ENCODE results near the gene KRTAP10-12.

KRTAP10-12 gene

DNA sequence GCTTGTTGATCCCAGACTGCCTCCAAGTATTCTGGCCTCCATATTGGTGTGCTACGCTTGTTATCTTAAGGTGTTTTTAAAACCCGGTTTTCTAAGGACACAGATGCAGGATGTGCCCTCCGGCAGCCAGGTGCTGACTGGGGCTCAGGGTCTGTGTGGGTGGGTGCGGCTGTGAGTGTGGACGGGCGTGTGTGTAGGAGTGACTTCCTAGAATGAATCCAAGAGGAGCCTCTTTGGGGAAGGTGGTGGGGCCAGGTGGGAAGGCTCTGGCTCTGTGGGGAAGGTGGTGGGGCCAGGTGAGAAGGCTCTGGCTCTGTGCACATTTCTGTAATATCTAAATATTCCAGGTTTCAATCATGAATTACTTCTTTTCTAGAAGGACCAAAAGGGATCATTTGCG, 27.2 kb downstream of the KRTAP10-12 start:
- peaks cover 0 to 8% (median 6%) of the 10 kb centered on the region in 4 donors for H3K4me1 ChIP-seq
- H3K9me3 ChIP-seq = no peaks in the 10 kb centered on the region
- H3K36me3 ChIP-seq = no peaks in the 10 kb centered on the region
- no peak for DNase-seq
- H3K4me3 ChIP-seq = no peak overlapping the region
- H3K27ac ChIP-seq = no peak overlapping the region
- peaks cover 0 to 73% of the 10 kb centered on the region in 2 donors for H3K27me3 ChIP-seq
- intact Hi-C loops (cut with DNase I; ENCODE audit: low total_unique reads) = no loop called here
- TF ChIP-seq, protein P1, sequence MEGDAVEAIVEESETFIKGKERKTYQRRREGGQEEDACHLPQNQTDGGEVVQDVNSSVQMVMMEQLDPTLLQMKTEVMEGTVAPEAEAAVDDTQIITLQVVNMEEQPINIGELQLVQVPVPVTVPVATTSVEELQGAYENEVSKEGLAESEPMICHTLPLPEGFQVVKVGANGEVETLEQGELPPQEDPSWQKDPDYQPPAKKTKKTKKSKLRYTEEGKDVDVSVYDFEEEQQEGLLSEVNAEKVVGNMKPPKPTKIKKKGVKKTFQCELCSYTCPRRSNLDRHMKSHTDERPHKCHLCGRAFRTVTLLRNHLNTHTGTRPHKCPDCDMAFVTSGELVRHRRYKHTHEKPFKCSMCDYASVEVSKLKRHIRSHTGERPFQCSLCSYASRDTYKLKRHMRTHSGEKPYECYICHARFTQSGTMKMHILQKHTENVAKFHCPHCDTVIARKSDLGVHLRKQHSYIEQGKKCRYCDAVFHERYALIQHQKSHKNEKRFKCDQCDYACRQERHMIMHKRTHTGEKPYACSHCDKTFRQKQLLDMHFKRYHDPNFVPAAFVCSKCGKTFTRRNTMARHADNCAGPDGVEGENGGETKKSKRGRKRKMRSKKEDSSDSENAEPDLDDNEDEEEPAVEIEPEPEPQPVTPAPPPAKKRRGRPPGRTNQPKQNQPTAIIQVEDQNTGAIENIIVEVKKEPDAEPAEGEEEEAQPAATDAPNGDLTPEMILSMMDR (IDR thresholded peaks at IDR 0.05) = no peak

DNA sequence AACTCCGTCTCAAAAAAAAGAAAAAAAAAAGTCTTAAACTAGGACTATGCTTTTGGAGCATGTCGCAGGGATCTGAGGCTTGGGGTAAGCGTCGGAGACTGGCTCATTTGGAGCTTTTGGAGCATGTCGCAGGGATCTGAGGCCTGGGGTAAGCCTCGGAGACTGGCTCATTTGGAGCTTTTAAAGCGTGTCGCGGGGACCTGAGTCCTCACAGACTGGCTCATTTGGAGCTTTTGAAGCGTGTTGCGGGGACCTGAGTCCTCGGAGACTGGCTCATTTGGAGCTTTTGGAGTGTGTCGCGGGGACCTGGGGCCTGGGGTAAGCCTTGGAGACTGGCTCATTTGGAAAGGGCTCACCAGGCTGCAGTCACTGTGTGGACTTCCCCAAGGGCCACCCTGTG, 28.0 kb downstream of the KRTAP10-12 start:
- Histone ChIP-seq H3K9me3 (no peaks in the 10 kb centered on the region), H3K27me3 (peaks cover 0 to 79% of the 10 kb centered on the region in 2 donors), H3K27ac (no peak overlapping the region), H3K36me3 (no peaks in the 10 kb centered on the region), H3K4me3 (no peak overlapping the region), H3K4me1 (peaks cover 0 to 8% (median 6%) of the 10 kb centered on the region in 4 donors)
- intact Hi-C loops (cut with DNase I; ENCODE audit: low total_unique reads) = no loop called here
- no peak for DNase-seq
- TF ChIP-seq, protein P1 (IDR thresholded peaks at IDR 0.05) = no peak

DNA sequence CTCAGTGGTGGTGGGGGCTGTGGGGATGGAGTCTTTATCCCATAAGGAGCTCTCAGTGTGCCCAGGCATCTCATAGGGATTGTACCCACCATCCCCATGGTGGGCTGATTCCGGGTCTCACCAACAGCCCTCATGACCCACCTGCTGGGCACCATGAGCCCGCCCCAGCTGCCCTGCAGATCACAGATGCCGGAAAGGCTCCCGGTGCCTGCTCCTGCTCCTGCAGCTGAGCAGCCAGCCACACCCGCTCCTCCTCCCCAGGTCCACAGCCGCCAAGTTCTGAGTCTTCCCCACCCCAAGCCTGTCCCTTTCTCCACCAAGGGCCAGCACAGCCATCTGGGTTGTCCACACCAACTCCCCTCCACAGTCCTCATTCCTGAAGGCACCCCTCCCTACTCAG, 29.9 kb downstream of the KRTAP10-12 start:
- intact Hi-C loops (cut with DNase I; ENCODE audit: low total_unique reads) = no loop called here
- no peak for DNase-seq
- H3K27me3 ChIP-seq = peaks cover 0 to 71% of the 10 kb centered on the region in 2 donors
- H3K27ac ChIP-seq = no peak overlapping the region
- TF ChIP-seq, protein P1 (IDR thresholded peaks at IDR 0.05) = no peak
- no peaks in the 10 kb centered on the region for H3K36me3 ChIP-seq
- no peaks in the 10 kb centered on the region for H3K9me3 ChIP-seq
- H3K4me1 ChIP-seq = peaks cover 0 to 8% (median 6%) of the 10 kb centered on the region in 4 donors
- H3K4me3 ChIP-seq = no peak overlapping the region

DNA sequence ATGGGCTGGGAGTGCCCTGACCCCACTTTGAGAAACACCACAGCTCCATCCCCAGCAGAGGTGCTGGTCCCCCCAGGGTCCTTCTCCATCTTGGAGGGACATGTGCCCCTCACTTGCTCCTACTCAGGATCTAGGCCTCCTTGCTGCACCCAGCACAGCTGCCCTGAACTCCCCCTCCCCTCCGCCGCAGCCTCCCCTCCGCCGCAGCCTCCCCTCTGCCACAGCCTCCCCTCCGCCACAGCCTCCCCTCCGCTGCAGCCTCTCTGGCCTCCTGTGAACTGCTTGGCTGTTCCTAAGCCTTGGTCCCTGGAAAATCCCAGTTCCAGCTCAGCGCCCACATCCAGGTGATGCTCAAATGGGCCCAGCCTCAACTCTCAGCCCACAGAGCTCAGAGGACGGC, 30.3 kb downstream of the KRTAP10-12 start:
- Histone ChIP-seq H3K27me3 (peaks cover 0 to 74% of the 10 kb centered on the region in 2 donors), H3K36me3 (no peaks in the 10 kb centered on the region), H3K4me3 (no peak overlapping the region), H3K4me1 (peaks cover 0 to 8% (median 6%) of the 10 kb centered on the region in 4 donors), H3K9me3 (no peaks in the 10 kb centered on the region), H3K27ac (no peak overlapping the region)
- DNase-seq = no peak
- intact Hi-C loops (cut with DNase I; ENCODE audit: low total_unique reads) = no loop called here
- TF ChIP-seq, protein P1 (IDR thresholded peaks at IDR 0.05) = no peak

DNA sequence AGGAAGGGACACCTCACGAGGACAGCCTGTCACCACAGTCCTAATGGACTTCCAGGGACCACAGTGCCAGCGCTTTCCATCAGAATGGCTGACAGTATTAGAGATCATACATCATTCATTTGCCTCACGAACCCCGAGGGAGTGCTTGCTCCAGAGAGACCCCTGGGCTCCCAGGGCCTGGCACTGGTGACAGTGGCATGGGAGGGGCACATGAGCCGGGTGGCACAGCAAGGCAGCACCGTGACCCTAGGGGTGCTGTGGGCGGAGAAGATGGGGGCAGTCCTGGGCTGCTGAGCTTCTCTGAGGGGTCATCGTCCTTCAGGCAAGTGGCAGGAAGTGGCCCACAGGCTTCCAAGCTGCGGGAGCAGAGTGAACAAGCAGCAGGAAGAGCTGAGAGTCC, 30.8 kb downstream of the KRTAP10-12 start:
- H3K9me3 ChIP-seq = no peaks in the 10 kb centered on the region
- H3K27me3 ChIP-seq = peaks cover 0 to 72% of the 10 kb centered on the region in 2 donors
- H3K4me3 ChIP-seq = no peak overlapping the region
- H3K36me3 ChIP-seq = no peaks in the 10 kb centered on the region
- no peak overlapping the region for H3K27ac ChIP-seq
- H3K4me1 ChIP-seq = peaks cover 0 to 8% (median 6%) of the 10 kb centered on the region in 4 donors
- no peak for DNase-seq
- intact Hi-C loops (cut with DNase I; ENCODE audit: low total_unique reads) = no loop called here
- TF ChIP-seq, protein P1 (IDR thresholded peaks at IDR 0.05) = no peak

DNA sequence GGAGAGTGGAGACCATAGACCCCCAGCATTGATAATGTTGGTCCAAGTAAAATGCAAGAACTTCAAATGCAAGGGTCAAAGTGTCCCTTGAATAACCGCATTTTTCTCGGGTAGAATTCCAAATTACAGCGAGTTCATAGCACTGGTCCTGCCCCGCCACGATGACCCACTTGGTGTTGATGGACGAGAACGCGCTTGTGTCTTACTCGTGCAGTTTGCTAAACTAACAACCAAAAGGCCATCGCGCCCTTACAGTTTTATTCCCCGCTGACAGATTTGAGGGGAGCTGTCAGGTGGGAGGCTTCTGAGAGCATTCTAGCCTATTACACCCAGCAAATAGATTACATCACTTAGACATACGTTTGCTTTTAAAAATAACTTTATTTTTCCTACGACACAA, 31.7 kb downstream of the KRTAP10-12 start:
- H3K9me3 ChIP-seq = no peaks in the 10 kb centered on the region
- intact Hi-C loops (cut with DNase I; ENCODE audit: low total_unique reads) = no loop called here
- peaks cover 0 to 2% (median under 1%) of the 10 kb centered on the region in 4 donors for H3K4me1 ChIP-seq
- TF ChIP-seq, protein P1 (IDR thresholded peaks at IDR 0.05) = no peak
- no peak for DNase-seq
- no peak overlapping the region for H3K27ac ChIP-seq
- no peaks in the 10 kb centered on the region for H3K36me3 ChIP-seq
- peaks cover 0 to 69% of the 10 kb centered on the region in 2 donors for H3K27me3 ChIP-seq
- H3K4me3 ChIP-seq = no peak overlapping the region
